HG03025 (cell line): ENCODE results near the gene GRIA1.
A peak's percentile ranks its signal among the peaks of the same experiment; 100 is the strongest.

Source experiments
- ATAC-seq: cut with Tn5 transposase; IDR thresholded peaks from one replicate; pipeline ENCODE4 v1.9.1; 2021; ENCODE audit warnings: mild to moderate bottlenecking, moderate library complexity; ENCODE audit not compliant: unreplicated experiment, low FRiP score

GRIA1 gene

DNA sequence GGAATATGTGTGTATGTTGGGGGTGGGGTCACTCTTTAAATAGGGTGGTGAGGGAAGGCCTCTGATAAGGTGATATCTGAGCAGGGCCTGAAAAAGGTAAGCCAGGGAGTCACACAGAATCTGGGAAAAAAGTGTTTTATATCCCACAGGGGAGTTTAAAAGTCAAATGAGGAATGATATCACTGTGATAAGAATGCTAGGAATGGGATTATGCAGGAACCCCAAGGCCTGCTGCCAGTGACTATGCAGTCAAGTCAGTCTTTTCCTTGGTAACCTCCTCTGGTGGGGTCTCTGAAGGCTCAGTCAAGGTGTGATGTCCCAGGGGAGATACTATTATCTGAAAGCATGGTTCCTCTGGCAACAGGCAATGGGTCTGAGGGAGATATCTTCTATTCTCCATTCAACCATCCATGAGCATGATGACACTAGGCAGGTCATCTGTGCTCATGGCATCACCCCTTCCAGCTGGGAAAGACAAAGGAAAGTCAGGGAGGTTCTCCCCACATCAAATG lies 53.5 kb downstream of the GRIA1 start:
- ATAC-seq = no peak

GRCh38 chr5:153544706-153545105 lies 54.2 kb downstream of the GRIA1 start:
- ATAC-seq = no peak

GRCh38 chr5:153546566-153546965 lies 56.1 kb downstream of the GRIA1 start:
- no peak for ATAC-seq

DNA sequence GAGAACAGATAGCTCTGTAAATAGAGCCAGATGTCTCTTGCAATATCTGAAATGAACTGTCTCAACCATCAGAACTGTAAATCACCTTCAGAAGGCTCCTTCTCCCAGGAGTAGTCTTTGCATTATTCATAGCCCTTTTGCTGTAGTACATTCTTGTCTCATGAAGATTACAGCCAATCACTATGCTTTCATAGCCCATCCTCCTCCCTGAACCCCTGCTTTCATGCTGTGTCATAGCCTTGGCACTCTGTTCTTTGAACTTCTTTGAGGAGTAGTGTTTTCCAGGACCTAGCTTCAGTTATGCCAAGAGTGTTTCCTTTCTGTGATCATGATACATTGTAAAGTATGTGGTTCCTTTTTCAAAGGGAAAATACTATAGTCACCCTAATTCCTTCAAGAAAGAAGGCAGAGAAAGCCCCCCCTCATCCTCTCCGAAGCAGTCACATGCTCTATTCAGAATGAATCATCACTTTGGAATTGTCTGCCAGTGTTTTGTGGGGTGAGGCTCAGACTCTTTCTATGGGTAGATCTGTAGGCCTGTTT lies 61.1 kb downstream of the GRIA1 start:
- no peak for ATAC-seq

DNA sequence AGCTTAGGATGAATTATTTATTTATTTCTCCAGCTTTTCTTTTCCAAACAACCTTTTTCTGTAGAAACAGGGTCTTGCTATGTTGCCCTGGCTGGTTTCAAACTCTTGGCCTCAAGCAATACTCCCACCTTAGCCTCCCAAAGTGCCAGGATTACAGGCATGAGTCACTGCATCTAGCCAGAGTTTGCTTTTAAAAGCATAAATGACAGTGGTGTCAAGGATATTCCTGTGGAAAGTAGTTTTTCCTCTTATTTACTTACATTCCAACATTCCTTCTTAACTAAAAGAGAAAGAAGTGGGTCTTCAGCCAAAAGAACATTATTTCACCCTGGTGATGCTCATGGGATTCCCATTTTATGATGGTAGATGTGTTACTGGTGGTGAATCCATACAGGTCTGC lies 62.4 kb downstream of the GRIA1 start:
- ATAC-seq = no peak

DNA sequence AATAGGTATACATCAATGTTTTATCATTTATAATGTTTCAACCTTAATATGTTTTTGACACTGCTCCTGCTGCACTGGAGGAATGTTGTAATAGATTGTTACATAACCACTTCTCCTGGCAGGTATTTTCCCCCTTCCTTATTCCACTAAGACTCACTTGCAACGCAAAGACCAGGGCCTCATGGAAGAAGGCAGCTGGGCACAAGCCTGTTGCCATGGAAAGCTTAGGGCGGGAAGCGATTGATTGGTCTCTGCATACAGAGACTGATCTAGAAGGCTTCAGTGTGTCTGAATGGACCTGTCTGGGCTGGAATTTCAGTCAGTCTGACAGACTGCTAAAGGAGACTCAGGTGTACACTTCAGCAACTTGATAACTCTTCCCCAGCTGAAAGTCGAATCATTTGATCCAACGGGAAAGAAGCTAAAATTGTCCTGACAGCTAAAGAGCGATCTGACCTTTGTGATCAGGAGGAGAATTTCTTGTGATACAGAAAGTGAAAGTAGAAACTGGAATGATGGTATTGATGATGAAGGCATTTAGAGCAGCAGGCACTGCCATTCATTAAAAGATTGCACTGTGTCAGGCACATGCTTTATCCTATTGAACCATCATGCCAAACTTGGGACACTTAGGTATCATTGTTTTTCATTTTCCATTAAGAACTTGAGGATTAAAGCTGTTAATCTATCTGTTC lies 65.1 kb downstream of the GRIA1 start:
- no peak for ATAC-seq

- ATAC-seq = no peak
Observed at GRCh38 chr5:153558957-153559356, 68.5 kb downstream of the GRIA1 start.

DNA sequence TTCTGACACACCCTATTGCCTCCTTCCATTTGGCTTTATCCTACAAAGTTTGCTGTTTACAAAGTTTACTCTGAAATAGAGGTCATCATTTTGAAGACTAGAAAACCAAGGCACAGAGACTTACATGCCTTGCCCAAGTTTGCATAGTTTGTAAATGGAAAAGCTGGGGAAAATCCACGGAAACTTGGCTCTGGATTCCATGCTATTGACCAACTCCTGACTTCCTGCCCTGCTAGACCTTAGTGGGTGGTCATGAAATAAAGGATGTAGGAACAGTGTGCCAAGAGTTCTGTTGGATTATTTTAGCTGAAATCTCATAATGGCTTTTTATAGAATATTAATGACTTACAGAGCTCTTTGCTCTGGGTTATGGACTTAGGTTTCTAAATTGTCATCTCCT lies 69.5 kb downstream of the GRIA1 start:
- no peak for ATAC-seq

DNA sequence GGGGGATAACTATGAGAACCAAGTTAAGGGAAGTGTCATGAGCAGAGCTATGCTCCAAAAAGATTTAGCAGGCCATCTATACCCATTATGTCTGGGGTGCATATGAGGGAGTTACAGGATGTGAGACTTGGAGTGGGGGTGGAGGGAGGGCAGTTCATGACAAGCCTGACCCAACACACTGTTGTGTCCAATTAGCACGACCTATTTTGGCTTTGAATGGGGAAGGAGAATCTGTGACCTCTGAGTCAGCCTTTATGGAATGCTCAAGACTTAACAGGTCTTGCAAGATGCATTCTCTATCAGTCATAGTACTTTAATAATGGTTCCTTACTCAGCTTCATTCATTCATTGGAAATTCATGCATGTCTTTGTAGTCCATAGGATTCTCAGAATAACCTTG lies 71.7 kb downstream of the GRIA1 start:
- no peak for ATAC-seq

- ATAC-seq = no peak
Observed at GRCh38 chr5:153565822-153566221, 75.4 kb downstream of the GRIA1 start.

DNA sequence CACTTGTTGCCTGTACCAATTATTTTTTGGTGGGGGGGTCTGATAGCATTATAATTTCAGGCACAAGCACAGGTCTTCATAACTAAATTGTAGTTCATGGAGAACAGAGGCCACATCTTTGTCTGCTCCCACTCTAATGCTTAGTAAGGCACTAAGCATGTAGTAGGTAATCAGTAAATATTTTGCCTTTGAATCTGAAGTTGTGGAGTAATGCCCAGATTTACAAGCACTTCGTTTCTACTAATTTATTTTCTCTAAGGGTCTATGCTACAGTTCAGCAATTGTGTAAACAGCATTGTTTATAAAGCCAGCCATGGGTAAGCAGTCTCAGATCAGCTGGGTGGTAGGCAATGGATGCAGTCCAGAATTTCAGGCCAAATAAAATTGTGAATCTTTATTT lies 78.6 kb downstream of the GRIA1 start:
- ATAC-seq = no peak

DNA sequence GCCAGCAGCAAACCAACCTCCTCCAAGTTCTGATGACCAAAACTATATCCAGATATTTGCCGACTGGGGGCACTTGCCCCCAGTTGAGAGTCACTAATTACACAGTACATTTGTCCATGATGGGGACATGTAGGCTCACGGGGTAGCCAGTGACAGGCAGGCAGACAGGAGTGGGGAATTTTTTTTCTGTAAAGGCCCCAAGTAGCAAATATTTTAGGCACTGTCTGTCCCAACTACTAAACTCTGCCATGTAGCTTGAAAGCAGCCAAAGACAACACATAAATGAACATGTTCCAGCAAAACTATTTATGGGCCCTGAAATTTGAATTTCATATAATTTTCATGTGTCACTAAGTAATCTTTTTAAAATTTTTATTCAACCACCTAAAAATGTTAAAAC lies 80.7 kb downstream of the GRIA1 start:
- no peak for ATAC-seq

DNA sequence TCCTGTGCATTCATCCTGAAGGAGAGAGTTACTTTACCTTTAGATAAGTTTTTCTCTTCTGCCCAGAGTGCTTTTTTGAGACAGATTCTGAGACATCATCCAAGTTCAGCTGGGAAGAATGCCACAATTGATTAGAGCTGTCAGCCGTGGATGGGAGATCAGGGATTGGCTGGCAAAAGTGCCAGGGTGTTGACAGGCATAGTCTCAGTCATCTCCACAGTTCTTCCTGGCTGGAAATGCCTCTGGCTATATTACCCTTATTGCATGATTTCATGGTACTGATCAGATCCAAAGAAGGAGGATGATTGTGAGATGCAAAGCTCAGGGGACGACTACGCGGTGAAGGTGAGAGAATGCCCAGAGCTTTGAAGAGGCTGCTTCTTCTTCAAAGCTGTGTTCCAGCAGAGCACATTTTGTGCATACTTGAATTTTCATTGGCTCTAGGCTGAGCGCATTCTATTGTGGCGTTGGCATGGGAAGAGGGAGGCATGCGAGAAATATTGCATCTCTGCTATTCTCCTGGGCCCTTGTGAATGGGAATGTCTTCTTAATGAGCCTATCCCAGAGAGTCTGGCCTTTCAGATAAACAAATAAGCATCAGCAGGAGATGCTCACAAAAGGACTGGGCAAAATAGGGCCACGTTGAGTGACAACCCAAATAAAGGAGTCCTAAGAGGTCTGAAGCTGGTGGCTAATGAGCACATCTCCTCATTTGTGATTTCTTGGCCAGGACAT lies 82.1 kb downstream of the GRIA1 start:
- ATAC-seq = no peak

GRCh38 chr5:153573326-153574033 lies 83.0 kb downstream of the GRIA1 start:
- ATAC-seq = no peak

DNA sequence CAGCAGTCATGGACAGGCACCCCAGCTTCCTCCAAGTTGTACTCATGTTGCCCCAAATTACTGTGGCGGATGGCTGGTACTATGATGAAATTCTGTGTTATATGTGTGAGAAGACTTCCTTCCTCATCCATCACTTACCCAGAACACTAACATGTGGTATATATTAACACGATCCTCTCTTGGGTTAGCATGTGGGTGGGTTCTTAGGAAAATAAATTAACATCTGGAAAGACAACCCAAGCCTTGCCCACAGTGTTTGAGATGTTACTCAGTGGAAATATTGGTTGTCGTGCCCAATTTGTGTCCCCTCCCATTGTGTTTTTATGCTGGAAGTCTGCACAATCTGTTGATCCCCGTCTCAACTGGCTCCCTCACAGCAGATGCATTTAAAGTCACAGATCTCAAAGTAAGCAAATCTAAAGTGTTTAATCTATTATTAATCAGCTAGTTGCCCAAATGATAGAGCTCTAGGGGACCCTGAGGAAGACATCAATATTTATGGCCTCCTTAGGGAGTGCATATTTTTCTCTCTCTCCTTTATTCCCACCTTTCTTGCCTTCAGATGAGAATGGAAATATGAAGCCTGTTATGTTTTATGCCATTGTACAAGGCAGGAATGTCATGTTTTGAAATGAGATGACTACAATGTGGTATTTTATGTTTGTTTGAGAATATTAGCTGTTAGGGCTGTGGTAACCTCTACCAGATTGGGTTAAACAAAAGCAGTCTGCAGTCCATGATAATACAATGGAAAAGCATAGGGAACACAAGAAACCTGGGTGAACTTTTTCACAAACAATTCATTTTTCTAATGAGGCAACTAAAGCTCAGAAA lies 93.9 kb downstream of the GRIA1 start:
- ATAC-seq = no peak

GRCh38 chr5:153584960-153585359 lies 94.5 kb downstream of the GRIA1 start:
- no peak for ATAC-seq

GRCh38 chr5:153585622-153586277 lies 95.3 kb downstream of the GRIA1 start:
- ATAC-seq = no peak

DNA sequence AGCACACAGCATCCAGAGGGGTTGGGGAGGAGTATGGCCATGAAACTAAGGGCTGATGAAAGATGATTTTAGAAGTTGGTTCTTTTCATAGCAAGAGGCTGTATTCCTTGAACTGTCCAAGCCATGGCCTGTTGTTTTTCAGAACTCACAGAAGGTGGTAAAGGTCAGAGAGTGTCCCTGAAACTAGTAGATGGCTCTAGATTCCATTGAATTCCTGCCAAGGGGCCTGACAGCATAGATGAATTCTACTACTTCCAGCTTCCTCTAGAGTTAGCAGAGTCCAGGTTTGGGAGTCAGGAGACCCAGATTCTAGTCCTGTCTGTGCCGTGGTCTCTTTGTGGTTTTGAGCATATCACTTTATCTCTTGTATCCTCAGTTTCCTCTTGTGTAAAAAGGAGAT lies 101.6 kb downstream of the GRIA1 start:
- no peak for ATAC-seq

DNA sequence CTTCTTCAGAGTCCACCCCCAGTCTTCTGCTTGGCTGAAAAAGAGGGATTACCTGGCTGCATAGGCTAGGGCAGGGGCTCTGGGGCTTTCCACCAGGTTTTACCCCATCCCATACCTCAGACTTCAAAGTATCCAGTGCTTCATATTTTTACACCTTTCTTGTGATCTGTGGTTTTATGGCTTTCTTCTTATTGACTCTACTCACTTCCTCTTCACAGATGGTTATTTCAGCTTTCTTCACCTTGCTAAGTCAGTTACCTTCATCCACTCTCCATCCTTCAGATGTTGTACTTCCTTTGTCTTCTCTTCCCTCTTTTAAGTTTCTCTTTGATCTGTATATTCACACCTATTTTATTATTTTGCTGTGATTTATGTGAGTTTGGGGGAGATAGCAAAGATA lies 104.3 kb downstream of the GRIA1 start:
- no peak for ATAC-seq

DNA sequence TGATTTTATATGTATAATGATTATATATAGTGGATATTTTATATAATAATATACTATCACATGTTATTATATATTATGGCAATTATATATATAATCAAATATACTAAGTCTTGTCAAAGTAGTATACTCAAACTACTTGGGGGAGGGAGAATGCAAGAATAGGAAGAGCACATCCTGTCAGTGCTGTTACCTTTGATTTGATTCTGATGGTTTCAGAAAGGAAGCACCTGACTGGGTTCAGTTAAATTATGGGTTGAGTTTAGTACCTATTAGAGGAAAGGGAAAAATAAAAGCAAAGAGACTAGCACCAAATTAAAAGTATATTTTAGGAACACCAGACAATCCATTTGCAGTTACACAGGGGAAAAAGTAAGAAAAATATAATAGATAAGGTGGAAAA lies 107.6 kb downstream of the GRIA1 start:
- ATAC-seq = peak; percentile 66
